Kidney epithelial cell (primary cell): ENCODE data around the gene SRSF3. TPM values are rescaled to one million over a fixed set of nuclear protein-coding genes. Genes with fewer than 3 reads are reported as not detected.

Experiments
- DNase-seq: peaks from one replicate; pipeline ENCODE4 v3.0.0-alpha.2; 2010; ENCODE audit warnings: low read depth
- H3K27me3 ChIP-seq: 2 replicates; pipeline ENCODE4 v1.6.0; 2011; ENCODE audit warnings: low read length; ENCODE audit not compliant: control insufficient read depth, insufficient read depth
- H3K36me3 ChIP-seq: 2 replicates; pipeline ENCODE4 v1.5.1; 2011; ENCODE audit warnings: low read length; ENCODE audit not compliant: control insufficient read depth, insufficient read depth
- H3K4me3 ChIP-seq: 2 replicates; pipeline ENCODE4 v1.5.1; 2011; ENCODE audit warnings: low read depth, mild to moderate bottlenecking, control low read depth, low read length
- CTCF ChIP-seq: IDR thresholded peaks from 2 replicates; pipeline ENCODE4 v1.5.1; 2011; ENCODE audit warnings: mild to moderate bottlenecking, moderate library complexity, low read length, control low read depth, inconsistent platforms; ENCODE audit not compliant: insufficient read depth, poor library complexity, severe bottlenecking
- total RNA-seq: library from RNA; depleted of rRNA; stranded (reverse); fragments of >200 nt; gene quantifications from 2 replicates; pipeline ENCODE4 v1.2.3, GENCODE V29; 2015

The SRSF3 gene
- total RNA-seq, 1 donor from 2014 or later = 177 TPM

GRCh38 chr6:36627141-36627540 lies 33.0 kb downstream of the SRSF3 start:
- Histone ChIP-seq H3K4me3 (no peak overlapping the region), H3K27me3 (no peaks in the 10 kb centered on the region), H3K36me3 (no peaks in the 10 kb centered on the region)
- TF ChIP-seq CTCF = no peak
- DNase-seq = no peak

GRCh38 chr6:36627801-36628246 lies 33.7 kb downstream of the SRSF3 start:
- no peak overlapping the region for H3K4me3 ChIP-seq
- no peaks in the 10 kb centered on the region for H3K36me3 ChIP-seq
- no peak for DNase-seq
- H3K27me3 ChIP-seq = no peaks in the 10 kb centered on the region
- no peak for TF ChIP-seq CTCF

DNA sequence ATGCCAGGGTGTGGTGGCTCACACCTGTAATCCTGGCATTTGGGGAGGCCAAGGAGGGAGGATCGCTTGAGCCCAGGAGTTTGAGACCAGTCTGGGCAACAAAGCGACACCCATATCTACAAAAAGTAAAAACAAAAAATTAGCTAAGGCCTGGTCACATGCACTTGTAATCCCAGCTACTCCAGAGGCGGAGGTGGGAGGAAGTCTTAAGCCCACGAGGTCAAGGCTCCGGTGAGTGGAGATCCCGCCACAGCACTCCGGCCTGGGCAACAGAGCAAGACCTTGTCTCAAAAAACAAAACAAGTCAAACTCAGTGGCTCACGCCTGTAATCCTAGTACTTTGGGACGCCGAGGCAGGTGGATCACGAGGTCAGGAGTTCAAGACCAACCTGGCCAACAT lies 35.6 kb downstream of the SRSF3 start:
- TF ChIP-seq CTCF = no peak
- Histone ChIP-seq H3K4me3 (no peak overlapping the region), H3K36me3 (no peaks in the 10 kb centered on the region), H3K27me3 (no peaks in the 10 kb centered on the region)
- DNase-seq = no peak

GRCh38 chr6:36631326-36632011 lies 37.3 kb downstream of the SRSF3 start:
- no peak for TF ChIP-seq CTCF
- no peak overlapping the region for H3K4me3 ChIP-seq
- no peak for DNase-seq
- no peaks in the 10 kb centered on the region for H3K36me3 ChIP-seq
- no peaks in the 10 kb centered on the region for H3K27me3 ChIP-seq

DNA sequence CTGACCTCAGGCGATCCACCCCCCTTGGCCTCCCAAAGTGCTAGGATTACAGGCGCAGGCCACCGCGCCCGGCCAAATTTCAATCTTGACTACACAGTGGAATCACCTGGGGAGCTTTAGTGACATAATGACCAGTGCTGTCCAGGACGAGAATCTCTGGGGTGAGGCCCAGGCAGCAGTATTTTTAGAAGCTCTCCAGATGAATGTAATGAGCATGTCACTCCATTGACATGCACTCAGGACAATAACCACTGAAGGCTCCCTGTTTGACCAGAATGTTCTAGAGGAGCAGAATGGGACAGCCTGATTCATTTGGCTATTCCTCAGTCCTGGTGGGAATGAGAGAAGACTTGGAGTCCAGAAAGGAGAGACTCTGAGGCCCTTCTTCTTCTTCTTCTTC lies 39.2 kb downstream of the SRSF3 start:
- no peak for DNase-seq
- Histone ChIP-seq H3K27me3 (no peaks in the 10 kb centered on the region), H3K36me3 (no peaks in the 10 kb centered on the region), H3K4me3 (no peak overlapping the region)
- TF ChIP-seq CTCF = no peak

- no peak for DNase-seq
These were observed 39.8 kb downstream of the SRSF3 start for GRCh38 chr6:36633915-36634314.

More at GRCh38 chr6:36633915-36634314, 39.8 kb downstream of the SRSF3 start:
- Histone ChIP-seq H3K27me3 (no peaks in the 10 kb centered on the region), H3K36me3 (no peaks in the 10 kb centered on the region), H3K4me3 (no peak overlapping the region)
- TF ChIP-seq CTCF = no peak
